ENCODE data around the gene HOXB6. TPM values are rescaled to one million over a fixed set of nuclear protein-coding genes. Genes with fewer than 3 reads are reported as not detected.

HOXB6 gene
- total and polyA plus RNA-seq, 3 donors from 2014 or later: 2.0 to 4.3 (median 3.0) TPM

- intact Hi-C loops (cut with DNase I; ENCODE audit: low total_unique reads): no loop called here
- H3K9me3 ChIP-seq: no peaks in the 10 kb centered on the region
- peaks cover 4% of the 10 kb centered on the region for H3K4me1 ChIP-seq
- H3K27me3 ChIP-seq: no peaks in the 10 kb centered on the region
- 20 to 23% methylated on average over 24 of the region's 24 CpGs for WGBS, 2 donors
- no peak for DNase-seq
- no peak overlapping the region for H3K4me3 ChIP-seq
- no peak for TF ChIP-seq CTCF (IDR thresholded peaks at IDR 0.05)
- no peak overlapping the region for H3K27ac ChIP-seq
- no peaks in the 10 kb centered on the region for H3K36me3 ChIP-seq (ENCODE audit: low read depth, missing control alignments)
These were observed 56.8 kb downstream of the HOXB6 start for GRCh38 chr17:48547808-48548522.

GRCh38 chr17:48546924-48547807 is 57.6 kb downstream of the HOXB6 start:
- no peak for DNase-seq
- WGBS, 2 donors: 29 to 40% methylated on average over 10 of the region's 10 CpGs
- TF ChIP-seq POLR2A (IDR thresholded peaks at IDR 0.05) (no peak), CTCF (IDR thresholded peaks at IDR 0.05) (no peak)
- no peaks in the 10 kb centered on the region for H3K36me3 ChIP-seq (ENCODE audit: low read depth, missing control alignments)
- H3K4me1 ChIP-seq: peaks cover 4% of the 10 kb centered on the region
- no peaks in the 10 kb centered on the region for H3K9me3 ChIP-seq
- no peak overlapping the region for H3K4me3 ChIP-seq
- H3K27me3 ChIP-seq: no peaks in the 10 kb centered on the region
- H3K27ac ChIP-seq: no peak overlapping the region
- intact Hi-C loops (cut with DNase I; ENCODE audit: low total_unique reads): no loop called here

- 35 to 44% methylated on average over 10 of the region's 10 CpGs for WGBS, 2 donors
- Histone ChIP-seq H3K9me3 (no peaks in the 10 kb centered on the region), H3K36me3 (ENCODE audit: low read depth, missing control alignments) (no peaks in the 10 kb centered on the region), H3K27ac (no peak overlapping the region), H3K27me3 (no peaks in the 10 kb centered on the region), H3K4me3 (no peak overlapping the region), H3K4me1 (peaks cover 4% of the 10 kb centered on the region)
- DNase-seq: no peak
- TF ChIP-seq POLR2A (IDR thresholded peaks at IDR 0.05): no peak
- TF ChIP-seq CTCF (IDR thresholded peaks at IDR 0.05): no peak
- intact Hi-C loops (cut with DNase I; ENCODE audit: low total_unique reads): no loop called here
These were observed 58.5 kb downstream of the HOXB6 start for GRCh38 chr17:48546137-48546923.

MicroRNA genes within 50 kb of the gene (microRNA counts, 767-probe panel; counts per million panel counts)
- microRNA hsa-miR-10a-5p: 152 to 3,588 counts per million in 2 donors

Small RNA genes within 50 kb of the gene (microRNA-seq; reads per million reads assigned to microRNA genes)
- gene MIR196A1 (ENCODE audit: borderline number of aligned reads in 2 of 2, borderline replicate concordance in 1 of 2): 0.69 to 1.4 reads per million in 2 donors

Small RNA genes within 50 kb of the gene (small RNA-seq; reads per million reads assigned to genes)
- gene MIR196A1: 0 reads per million in 2 donors

Other genes starting within 250 kb of the HOXB6 start
- gene SKAP1, start 174.8 kb downstream of the HOXB6 start, total RNA-seq: 10 to 100 TPM in 1 of 2 donors, 1 to 10 TPM in 1; 9.0 to 16.9 TPM
- gene SKAP1, start 174.8 kb downstream of the HOXB6 start, polyA plus RNA-seq (ENCODE audit: insufficient read depth, low read depth, low replicate concordance): 34.1 TPM
- 1 to 10 TPM in 1 of 2 donors, not detected in 1; 1.1 TPM for gene HOXB1, start 74.0 kb downstream of the HOXB6 start, total RNA-seq
- not detected for gene HOXB1, start 74.0 kb downstream of the HOXB6 start, polyA plus RNA-seq (ENCODE audit: insufficient read depth, low read depth, low replicate concordance)
- gene HOXB2, start 59.9 kb downstream of the HOXB6 start, total RNA-seq: 1 to 10 TPM; 1.8 to 3.3 TPM
- gene HOXB2, start 59.9 kb downstream of the HOXB6 start, polyA plus RNA-seq (ENCODE audit: insufficient read depth, low read depth, low replicate concordance): 4.2 TPM
- 1 to 10 TPM; 1.6 to 1.8 TPM for gene HOXB4, start 26.6 kb downstream of the HOXB6 start, total RNA-seq
- 1.6 TPM for gene HOXB4, start 26.6 kb downstream of the HOXB6 start, polyA plus RNA-seq (ENCODE audit: insufficient read depth, low read depth, low replicate concordance)
- 10 to 100 TPM in 1 of 2 donors, 1 to 10 TPM in 1; 9.2 to 10.6 TPM for gene HOXB3, start 14.7 kb downstream of the HOXB6 start, total RNA-seq
- 11.4 TPM for gene HOXB3, start 14.7 kb downstream of the HOXB6 start, polyA plus RNA-seq (ENCODE audit: insufficient read depth, low read depth, low replicate concordance)
- under 1 TPM; 0.50 to 0.71 TPM for gene HOXB5, start 11.2 kb downstream of the HOXB6 start, total RNA-seq
- 1.7 TPM for gene HOXB5, start 11.2 kb downstream of the HOXB6 start, polyA plus RNA-seq (ENCODE audit: insufficient read depth, low read depth, low replicate concordance)
- gene HOXB7, start 6.0 kb upstream of the HOXB6 start, total RNA-seq: 1 to 10 TPM; 2.8 to 3.2 TPM
- gene HOXB7, start 6.0 kb upstream of the HOXB6 start, polyA plus RNA-seq (ENCODE audit: insufficient read depth, low read depth, low replicate concordance): 4.4 TPM
- 1 to 10 TPM; 2.0 to 2.7 TPM for gene HOXB8, start 10.3 kb upstream of the HOXB6 start, total RNA-seq
- gene HOXB8, start 10.3 kb upstream of the HOXB6 start, polyA plus RNA-seq (ENCODE audit: insufficient read depth, low read depth, low replicate concordance): 1.2 TPM
- gene HOXB9, start 21.4 kb upstream of the HOXB6 start, total RNA-seq: under 1 TPM; 0.31 to 0.94 TPM
- 0.76 TPM for gene HOXB9, start 21.4 kb upstream of the HOXB6 start, polyA plus RNA-seq (ENCODE audit: insufficient read depth, low read depth, low replicate concordance)
- not detected for gene PRAC1, start 117.5 kb upstream of the HOXB6 start, total RNA-seq
- not detected for gene PRAC1, start 117.5 kb upstream of the HOXB6 start, polyA plus RNA-seq (ENCODE audit: insufficient read depth, low read depth, low replicate concordance)
- gene PRAC2, start 118.2 kb upstream of the HOXB6 start, total RNA-seq: 1 to 10 TPM; 2.6 to 3.2 TPM
- gene PRAC2, start 118.2 kb upstream of the HOXB6 start, polyA plus RNA-seq (ENCODE audit: insufficient read depth, low read depth, low replicate concordance): 0.86 TPM
- gene HOXB13, start 123.8 kb upstream of the HOXB6 start, total RNA-seq: under 1 TPM in 1 of 2 donors, not detected in 1; 0.24 TPM
- gene HOXB13, start 123.8 kb upstream of the HOXB6 start, polyA plus RNA-seq (ENCODE audit: insufficient read depth, low read depth, low replicate concordance): not detected
- 10 to 100 TPM; 18.5 to 44.3 TPM for gene TTLL6, start 212.2 kb upstream of the HOXB6 start, total RNA-seq
- gene TTLL6, start 212.2 kb upstream of the HOXB6 start, polyA plus RNA-seq (ENCODE audit: insufficient read depth, low read depth, low replicate concordance): 70.9 TPM
- gene CALCOCO2, start 226.0 kb upstream of the HOXB6 start, total RNA-seq: 100 to 1,000 TPM; 117 to 153 TPM
- 351 TPM for gene CALCOCO2, start 226.0 kb upstream of the HOXB6 start, polyA plus RNA-seq (ENCODE audit: insufficient read depth, low read depth, low replicate concordance)

Data from testis (tissue), 3 donors.